HepG2 (cell line): ENCODE measurements around the gene ELN. TPM values are rescaled to one million over a fixed set of nuclear protein-coding genes. Genes with fewer than 3 reads are reported as not detected.
A peak's percentile ranks its signal among the peaks of the same experiment; 100 is the strongest.

Source experiments
- CAMTA2 ChIP-seq: sonication (generic); formaldehyde crosslinking; IDR thresholded peaks from 2 replicates; pipeline ENCODE4 v1.4.0; 2020; ENCODE audit warnings: mild to moderate bottlenecking, missing genetic modification reagents, borderline replicate concordance
- ETV5 ChIP-seq: IDR thresholded peaks from 2 replicates; pipeline ENCODE4 v1.6.1; 2018; ENCODE audit warnings: missing biosample characterization, missing genetic modification reagents, inconsistent platforms, borderline replicate concordance
- GABPB1 ChIP-seq: IDR thresholded peaks from 2 replicates; pipeline ENCODE4 v1.6.1; 2016; ENCODE audit warnings: mild to moderate bottlenecking, missing genetic modification reagents, moderate library complexity, missing compliant biosample characterization
- HNF4A ChIP-seq: sonication (generic); formaldehyde crosslinking; IDR thresholded peaks from 2 replicates; pipeline ENCODE4 v1.4.0; 2020; ENCODE audit warnings: missing genetic modification reagents
- LCORL ChIP-seq, 2 experiments: fragments of 450-650 bp in 1 of 2; sonication (generic) in 1 of 2; formaldehyde crosslinking in 1 of 2; IDR thresholded peaks; 2 replicates each; pipeline versions ENCODE4 v1.5.0 to v1.6.1; 2017 to 2020; ENCODE audit warnings: antibody characterized with exemption in 1 of 2, missing genetic modification reagents in 1 of 2
- MAFF ChIP-seq: IDR thresholded peaks from 2 replicates; pipeline ENCODE4 v1.6.1; 2011; ENCODE audit warnings: low read depth, low read length, improper control_type of control experiment
- MAFK ChIP-seq, 2 experiments: IDR thresholded peaks in 1 of 2; conservative IDR thresholded peaks in 1 of 2; 2 replicates each; pipeline ENCODE4 v1.6.1; 2011; ENCODE audit warnings: improper control_type of control experiment in 2 of 2, low read length in 2 of 2
- NONO ChIP-seq, 2 experiments: fragments of 450-650 bp in 1 of 2; sonication (generic) in 1 of 2; formaldehyde crosslinking in 1 of 2; IDR thresholded peaks in 1 of 2; conservative IDR thresholded peaks in 1 of 2; 2 replicates each; pipeline versions ENCODE4 v1.6.1 to v1.8.0; 2017 to 2022; ENCODE audit warnings: mild to moderate bottlenecking in 1 of 2, missing genetic modification reagents in 1 of 2, moderate library complexity in 1 of 2
- RARA ChIP-seq: IDR thresholded peaks from 2 replicates; pipeline ENCODE4 v1.6.1; 2016; ENCODE audit warnings: missing genetic modification reagents, missing compliant biosample characterization
- SALL1 ChIP-seq: sonication (generic); formaldehyde crosslinking; IDR thresholded peaks from 2 replicates; pipeline ENCODE4 v1.8.0; 2022; ENCODE audit warnings: mild to moderate bottlenecking, missing genetic modification reagents
- SIN3B ChIP-seq: fragments of 150-350 bp; IDR thresholded peaks from 2 replicates; pipeline ENCODE4 v1.6.1; 2014; ENCODE audit warnings: low read length
- SPEN ChIP-seq: sonication (generic); formaldehyde crosslinking; IDR thresholded peaks from 2 replicates; pipeline ENCODE4 v1.5.1; 2020; ENCODE audit warnings: low read depth, mild to moderate bottlenecking, missing genetic modification reagents
- ZFX ChIP-seq: sonication (generic); formaldehyde crosslinking; IDR thresholded peaks from 2 replicates; pipeline ENCODE4 v1.4.0; 2020; ENCODE audit warnings: mild to moderate bottlenecking, low read depth, missing genetic modification reagents, moderate library complexity
- ZNF207 ChIP-seq: fragments of 450-650 bp; IDR thresholded peaks from 2 replicates; pipeline ENCODE4 v1.6.1; 2016; ENCODE audit warnings: antibody characterized with exemption, borderline replicate concordance
- polyA plus RNA-seq, 8 experiments: library from polyadenylated mRNA; depleted of rRNA in 3 of 8; stranded (reverse) in 7 of 8; unstranded in 1 of 8; fragments of >200 nt; fragmentation: Illumina TruSeq in 4 of 8; extraction: Trizol in 4 of 8; gene quantifications; 2 replicates each; pipeline versions ENCODE4 v1.2.1 to v1.2.3, GENCODE V29; 2011 to 2016; ENCODE audit warnings: low read depth in 4 of 8, missing spikeins in 1 of 8, mixed read lengths in 1 of 8; ENCODE audit not compliant: insufficient read depth in 1 of 8
- total RNA-seq, 5 experiments: library from RNA; depleted of rRNA; stranded (reverse); fragments of >200 nt; fragmentation: Illumina TruSeq; extraction: Trizol; gene quantifications; 2 replicates each; pipeline ENCODE4 v1.2.3, GENCODE V29; 2016; ENCODE audit warnings: low read depth in 1 of 5
- TF ChIP-seq, protein P1 (sequence below): sonication (generic); formaldehyde crosslinking; IDR thresholded peaks from 2 replicates; pipeline ENCODE4 v1.4.0; 2020; ENCODE audit warnings: missing genetic modification reagents
- TF ChIP-seq, protein P2 (sequence below): IDR thresholded peaks from 2 replicates; pipeline ENCODE4 v1.6.1; 2018; ENCODE audit warnings: missing genetic modification reagents, mild to moderate bottlenecking, missing compliant biosample characterization
- TF ChIP-seq, protein P3 (sequence below): sonication (generic); formaldehyde crosslinking; IDR thresholded peaks from 2 replicates; pipeline ENCODE4 v1.5.1; 2020; ENCODE audit warnings: missing genetic modification reagents, mild to moderate bottlenecking, borderline replicate concordance
- TF ChIP-seq, protein P4 (sequence below): sonication (generic); formaldehyde crosslinking; conservative IDR thresholded peaks from 2 replicates; pipeline ENCODE4 v1.5.0; 2020; ENCODE audit warnings: missing genetic modification reagents

ELN gene
- total and polyA plus RNA-seq, 2 of the 13 experiments (the other 11 are each of a cell fraction or from before 2014, with no cell fraction given) = 0.15 to 0.37 TPM

DNA sequence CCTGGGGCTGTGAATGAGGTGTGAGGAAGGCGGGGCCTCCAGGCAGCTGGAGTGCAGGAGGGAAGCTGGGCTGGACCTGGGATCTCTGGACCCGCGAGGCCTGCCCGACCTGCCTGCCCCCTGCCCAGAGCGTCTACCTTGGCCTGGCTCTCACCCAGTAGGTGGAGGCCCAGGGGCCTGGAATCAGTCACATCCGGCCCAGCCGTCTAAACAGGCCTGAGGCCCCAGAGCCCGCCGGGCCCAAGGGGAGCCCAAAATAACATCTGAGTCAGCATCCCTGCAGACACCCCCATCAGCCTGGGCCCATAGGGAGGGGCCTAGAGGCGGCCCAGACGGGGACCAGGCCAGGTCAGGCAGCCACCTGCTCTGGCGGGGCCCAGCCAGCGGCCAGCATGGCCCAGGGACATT lies 15.1 kb upstream of the ELN start (continued):
- TF ChIP-seq NONO (IDR thresholded peaks at IDR 0.05) (no peak), NONO (CRISPR knock-in tag; conservative IDR thresholded peaks at IDR 0.05) (no peak), HNF4A (peak; percentile 26; the same call in 1 of the 2 replicates), SPEN (peak; percentile 45; the same call in 1 of the 2 replicates), ZNF207 (no peak), MAFF (peak; percentile 27; the same call in 1 of the 2 replicates), ETV5 (CRISPR knock-in tag) (peak; percentile 48; the same call in 1 of the 2 replicates), MAFK (conservative IDR thresholded peaks at IDR 0.05 in 1 of 2, IDR thresholded peaks at IDR 0.05 in 1 of 2; ENCODE audit: low read length in 2 of 2) (peak in 1 of 2 experiments; percentile 44; a peak in 2 of 4 replicates), SIN3B (no peak), ZFX (peak; percentile 79), RARA (CRISPR knock-in tag) (peak; percentile 27; the same call in 1 of the 2 replicates), CAMTA2 (CRISPR knock-in tag) (no peak), LCORL (IDR thresholded peaks at IDR 0.05) (no peak), LCORL (CRISPR knock-in tag; IDR thresholded peaks at IDR 0.05) (peak; percentile 76; the same call in 1 of the 2 replicates), SALL1 (CRISPR knock-in tag) (peak; percentile 38; the same call in 1 of the 2 replicates), GABPB1 (peak; percentile 48; the same call in 1 of the 2 replicates)
- TF ChIP-seq, protein P1, sequence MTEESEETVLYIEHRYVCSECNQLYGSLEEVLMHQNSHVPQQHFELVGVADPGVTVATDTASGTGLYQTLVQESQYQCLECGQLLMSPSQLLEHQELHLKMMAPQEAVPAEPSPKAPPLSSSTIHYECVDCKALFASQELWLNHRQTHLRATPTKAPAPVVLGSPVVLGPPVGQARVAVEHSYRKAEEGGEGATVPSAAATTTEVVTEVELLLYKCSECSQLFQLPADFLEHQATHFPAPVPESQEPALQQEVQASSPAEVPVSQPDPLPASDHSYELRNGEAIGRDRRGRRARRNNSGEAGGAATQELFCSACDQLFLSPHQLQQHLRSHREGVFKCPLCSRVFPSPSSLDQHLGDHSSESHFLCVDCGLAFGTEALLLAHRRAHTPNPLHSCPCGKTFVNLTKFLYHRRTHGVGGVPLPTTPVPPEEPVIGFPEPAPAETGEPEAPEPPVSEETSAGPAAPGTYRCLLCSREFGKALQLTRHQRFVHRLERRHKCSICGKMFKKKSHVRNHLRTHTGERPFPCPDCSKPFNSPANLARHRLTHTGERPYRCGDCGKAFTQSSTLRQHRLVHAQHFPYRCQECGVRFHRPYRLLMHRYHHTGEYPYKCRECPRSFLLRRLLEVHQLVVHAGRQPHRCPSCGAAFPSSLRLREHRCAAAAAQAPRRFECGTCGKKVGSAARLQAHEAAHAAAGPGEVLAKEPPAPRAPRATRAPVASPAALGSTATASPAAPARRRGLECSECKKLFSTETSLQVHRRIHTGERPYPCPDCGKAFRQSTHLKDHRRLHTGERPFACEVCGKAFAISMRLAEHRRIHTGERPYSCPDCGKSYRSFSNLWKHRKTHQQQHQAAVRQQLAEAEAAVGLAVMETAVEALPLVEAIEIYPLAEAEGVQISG (CRISPR knock-in tag) = no peak
- TF ChIP-seq, protein P2, sequence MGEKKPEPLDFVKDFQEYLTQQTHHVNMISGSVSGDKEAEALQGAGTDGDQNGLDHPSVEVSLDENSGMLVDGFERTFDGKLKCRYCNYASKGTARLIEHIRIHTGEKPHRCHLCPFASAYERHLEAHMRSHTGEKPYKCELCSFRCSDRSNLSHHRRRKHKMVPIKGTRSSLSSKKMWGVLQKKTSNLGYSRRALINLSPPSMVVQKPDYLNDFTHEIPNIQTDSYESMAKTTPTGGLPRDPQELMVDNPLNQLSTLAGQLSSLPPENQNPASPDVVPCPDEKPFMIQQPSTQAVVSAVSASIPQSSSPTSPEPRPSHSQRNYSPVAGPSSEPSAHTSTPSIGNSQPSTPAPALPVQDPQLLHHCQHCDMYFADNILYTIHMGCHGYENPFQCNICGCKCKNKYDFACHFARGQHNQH (CRISPR knock-in tag) = no peak
- TF ChIP-seq, protein P3, sequence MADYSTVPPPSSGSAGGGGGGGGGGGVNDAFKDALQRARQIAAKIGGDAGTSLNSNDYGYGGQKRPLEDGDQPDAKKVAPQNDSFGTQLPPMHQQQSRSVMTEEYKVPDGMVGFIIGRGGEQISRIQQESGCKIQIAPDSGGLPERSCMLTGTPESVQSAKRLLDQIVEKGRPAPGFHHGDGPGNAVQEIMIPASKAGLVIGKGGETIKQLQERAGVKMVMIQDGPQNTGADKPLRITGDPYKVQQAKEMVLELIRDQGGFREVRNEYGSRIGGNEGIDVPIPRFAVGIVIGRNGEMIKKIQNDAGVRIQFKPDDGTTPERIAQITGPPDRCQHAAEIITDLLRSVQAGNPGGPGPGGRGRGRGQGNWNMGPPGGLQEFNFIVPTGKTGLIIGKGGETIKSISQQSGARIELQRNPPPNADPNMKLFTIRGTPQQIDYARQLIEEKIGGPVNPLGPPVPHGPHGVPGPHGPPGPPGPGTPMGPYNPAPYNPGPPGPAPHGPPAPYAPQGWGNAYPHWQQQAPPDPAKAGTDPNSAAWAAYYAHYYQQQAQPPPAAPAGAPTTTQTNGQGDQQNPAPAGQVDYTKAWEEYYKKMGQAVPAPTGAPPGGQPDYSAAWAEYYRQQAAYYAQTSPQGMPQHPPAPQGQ (CRISPR knock-in tag) = no peak
- TF ChIP-seq, protein P4, sequence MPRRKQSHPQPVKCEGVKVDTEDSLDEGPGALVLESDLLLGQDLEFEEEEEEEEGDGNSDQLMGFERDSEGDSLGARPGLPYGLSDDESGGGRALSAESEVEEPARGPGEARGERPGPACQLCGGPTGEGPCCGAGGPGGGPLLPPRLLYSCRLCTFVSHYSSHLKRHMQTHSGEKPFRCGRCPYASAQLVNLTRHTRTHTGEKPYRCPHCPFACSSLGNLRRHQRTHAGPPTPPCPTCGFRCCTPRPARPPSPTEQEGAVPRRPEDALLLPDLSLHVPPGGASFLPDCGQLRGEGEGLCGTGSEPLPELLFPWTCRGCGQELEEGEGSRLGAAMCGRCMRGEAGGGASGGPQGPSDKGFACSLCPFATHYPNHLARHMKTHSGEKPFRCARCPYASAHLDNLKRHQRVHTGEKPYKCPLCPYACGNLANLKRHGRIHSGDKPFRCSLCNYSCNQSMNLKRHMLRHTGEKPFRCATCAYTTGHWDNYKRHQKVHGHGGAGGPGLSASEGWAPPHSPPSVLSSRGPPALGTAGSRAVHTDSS (CRISPR knock-in tag) = no peak
